Measurements from ENCODE around the gene EEF1G.
"Not testable (repeated sequence)": the region's sequence is repeated elsewhere in the genome, so short reads cannot be mapped to it uniquely, and the experiment has no call there.

The EEF1G gene

GRCh38 chr11:62621027-62621566, 47.4 kb upstream of the EEF1G start:
- TF ChIP-seq PRDM4 (tag by site-specific recombination; IDR thresholded peaks at IDR 0.05) = 0 out of 2 replicates have a peak, but pooled peaks have one; percentile 76
- no peak for TF ChIP-seq SALL2 (tag by site-specific recombination; IDR thresholded peaks at IDR 0.05; ENCODE audit: borderline replicate concordance)
- no peak for TF ChIP-seq BCL11A (tag by site-specific recombination; IDR thresholded peaks at IDR 0.05; ENCODE audit: low read depth)
- peaks cover 0 to 36% of the 10 kb centered on the region in 2 experiments; a peak in 2 of 3 replicates for H3K36me3 ChIP-seq (ENCODE audit: control insufficient read depth in 2 of 2, insufficient read depth in 1 of 2, low read length in 2 of 2)
- ChIA-PET POLR2A (interaction anchor here (0.7 to 6.0 kb wide), 22 partner anchors 8 to 220 kb away, joined by 3 to 109 read pairs (median 7); partner anchors contain the start of genes C11orf98, CSKMT, EEF1G and EML3), CTCF (interaction anchor here (0.7 to 2.5 kb wide), 5 partner anchors 10 to 249 kb away, joined by 3 to 18 read pairs (median 3); no protein-coding TSS in a partner anchor)
- H3K9me3 ChIP-seq (ENCODE audit: control insufficient read depth, insufficient read depth, low read depth, low read length) = no peaks in the 10 kb centered on the region
- no peaks in the 10 kb centered on the region for H3K4me1 ChIP-seq (ENCODE audit: control insufficient read depth, insufficient read depth, low read length)
- peak overlapping the region; percentile 80 for H3K27ac ChIP-seq (ENCODE audit: extremely low read depth, low read depth, low read length)
- peak overlapping the region; percentile 71 for H3K4me3 ChIP-seq (ENCODE audit: low read depth, low read length)

- H3K9me3 ChIP-seq (ENCODE audit: control insufficient read depth, insufficient read depth, low read depth, low read length); H3K4me3 ChIP-seq (ENCODE audit: low read depth, low read length); H3K4me1 ChIP-seq (ENCODE audit: control insufficient read depth, insufficient read depth, low read length); H3K27ac ChIP-seq (ENCODE audit: extremely low read depth, low read depth, low read length): not testable (repeated sequence)
- ChIA-PET POLR2A (interaction anchor here (1.3 to 1.6 kb wide), 2 partner anchors 15 to 55 kb away, joined by 5 to 7 read pairs; partner anchors contain the start of genes LBHD1, MTA2 and UQCC3), CTCF (interaction anchor here (0.6 kb wide), 1 partner anchor 235 kb away, joined by 3 read pairs; no protein-coding TSS in a partner anchor)
- H3K36me3 ChIP-seq (ENCODE audit: control insufficient read depth in 2 of 2, insufficient read depth in 1 of 2, low read length in 2 of 2) = peaks cover 0 to 34% of the 10 kb centered on the region in 2 experiments; a peak in 2 of 3 replicates
Measured at GRCh38 chr11:62616957-62617356, 43.3 kb upstream of the EEF1G start.

- no peaks in the 10 kb centered on the region for H3K4me1 ChIP-seq (ENCODE audit: control insufficient read depth, insufficient read depth, low read length)
- no peak overlapping the region for H3K4me3 ChIP-seq (ENCODE audit: low read depth, low read length)
- no peak for TF ChIP-seq ZNF558 (tag by site-specific recombination; IDR thresholded peaks at IDR 0.05)
- no peak for TF ChIP-seq KLF16 (tag by site-specific recombination; IDR thresholded peaks at IDR 0.05)
- no peak for TF ChIP-seq BCL11A (tag by site-specific recombination; IDR thresholded peaks at IDR 0.05; ENCODE audit: low read depth)
- no peak for TF ChIP-seq HOXC10 (CRISPR knock-in tag; IDR thresholded peaks at IDR 0.05)
- CTCF ChIA-PET = no interaction called here
- POLR2A ChIA-PET = interaction anchor here (0.6 to 1.4 kb wide), 2 partner anchors 24 to 25 kb away, joined by 3 to 7 read pairs; partner anchors contain the start of gene TUT1
- H3K9me3 ChIP-seq (ENCODE audit: control insufficient read depth, insufficient read depth, low read depth, low read length) = no peaks in the 10 kb centered on the region
- peaks cover 0 to 35% of the 10 kb centered on the region in 2 experiments; a peak in 2 of 3 replicates for H3K36me3 ChIP-seq (ENCODE audit: control insufficient read depth in 2 of 2, insufficient read depth in 1 of 2, low read length in 2 of 2)
- no peak overlapping the region for H3K27ac ChIP-seq (ENCODE audit: extremely low read depth, low read depth, low read length)
Measured at GRCh38 chr11:62615521-62615920, 41.8 kb upstream of the EEF1G start.

GRCh38 chr11:62614275-62614674, 40.6 kb upstream of the EEF1G start:
- Histone ChIP-seq H3K27ac (ENCODE audit: extremely low read depth, low read depth, low read length) (0 out of 2 replicates have a peak overlapping the region, but pooled peaks have one; percentile 2), H3K4me3 (ENCODE audit: low read depth, low read length) (no peak overlapping the region), H3K9me3 (ENCODE audit: control insufficient read depth, insufficient read depth, low read depth, low read length) (no peaks in the 10 kb centered on the region), H3K36me3 (ENCODE audit: control insufficient read depth in 2 of 2, insufficient read depth in 1 of 2, low read length in 2 of 2) (peaks cover 0 to 43% of the 10 kb centered on the region in 2 experiments; a peak in 2 of 3 replicates), H3K4me1 (ENCODE audit: control insufficient read depth, insufficient read depth, low read length) (no peaks in the 10 kb centered on the region)
- CTCF ChIA-PET = no interaction called here
- POLR2A ChIA-PET = no interaction called here
- TF ChIP-seq ZNF621 (tag by site-specific recombination; IDR thresholded peaks at IDR 0.05) (no peak), ZNF138 (tag by site-specific recombination; IDR thresholded peaks at IDR 0.05; ENCODE audit: borderline replicate concordance) (no peak), ZNF354C (tag by site-specific recombination; IDR thresholded peaks at IDR 0.05; ENCODE audit: borderline replicate concordance, low read depth) (no peak), ZNF23 (tag by site-specific recombination; IDR thresholded peaks at IDR 0.05; ENCODE audit: borderline replicate concordance) (no peak), FEZF1 (tag by site-specific recombination; IDR thresholded peaks at IDR 0.05) (no peak), PATZ1 (tag by site-specific recombination; IDR thresholded peaks at IDR 0.05) (peak; percentile 30; the same call in 1 of the 2 replicates), ZNF335 (tag by site-specific recombination; conservative IDR thresholded peaks at IDR 0.05) (no peak), ZNF18 (tag by site-specific recombination; IDR thresholded peaks at IDR 0.05) (no peak), INSM2 (tag by site-specific recombination; IDR thresholded peaks at IDR 0.05) (no peak), IKZF3 (tag by site-specific recombination; IDR thresholded peaks at IDR 0.05) (no peak), GLIS2 (tag by site-specific recombination; IDR thresholded peaks at IDR 0.05) (peak; percentile 49; the same call in 1 of the 2 replicates), ZNF202 (tag by site-specific recombination; IDR thresholded peaks at IDR 0.05; ENCODE audit: borderline replicate concordance) (no peak), EGR2 (tag by site-specific recombination; IDR thresholded peaks at IDR 0.05; ENCODE audit: low read depth) (peak; percentile 31; the same call in 1 of the 2 replicates)
